H1 (cell line): ENCODE measurements around the gene TRIML2. TPM values are rescaled to one million over a fixed set of nuclear protein-coding genes. Genes with fewer than 3 reads are reported as not detected.

Experiments
- CTCF ChIA-PET: fragments of 300-600 bp; sonication (Branson Sonifier 250); formaldehyde crosslinking; loops from one replicate; lab custom pipeline; 2021; ENCODE audit not compliant: partially characterized antibody; lab: Charles Lee
- POLR2A ChIA-PET: fragments of 300-600 bp; sonication (Branson Sonifier 250); formaldehyde crosslinking; loops from one replicate; lab custom pipeline; 2021; ENCODE audit warnings: inconsistent platforms; ENCODE audit not compliant: partially characterized antibody; lab: Charles Lee
- DNase-seq, 2 experiments: peaks; one replicate each; pipeline versions ENCODE4 v3.0.0 to v3.0.0-alpha.2; 2010 to 2022; ENCODE audit warnings: low spot score in 2 of 2, low read depth in 1 of 2, mixed read lengths in 1 of 2
- FAIRE-seq: peaks from 2 replicates; lab custom pipeline; 2011; peaks lifted over from hg19 to GRCh38; lab: Jason Lieb, UNC
- H2AFZ ChIP-seq: 2 replicates; pipeline ENCODE4 v1.8.1; 2012; ENCODE audit warnings: low read length, inconsistent platforms
- H2AK5ac ChIP-seq: 2 replicates; pipeline ENCODE4 v1.6.1; 2013; ENCODE audit warnings: low read depth, low read length
- H2BK120ac ChIP-seq: replicated peaks from 2 replicates; pipeline ENCODE3; 2013; ENCODE audit warnings: low read depth, low read length, inconsistent platforms
- H2BK12ac ChIP-seq: 2 replicates; pipeline ENCODE4 v1.6.1; 2013; ENCODE audit warnings: low read depth, low read length
- H2BK15ac ChIP-seq: 2 replicates; pipeline ENCODE4 v1.6.1; 2013; ENCODE audit warnings: low read length
- H2BK20ac ChIP-seq: 2 replicates; pipeline ENCODE4 v1.6.1; 2013; ENCODE audit warnings: low read length
- H2BK5ac ChIP-seq: 2 replicates; pipeline ENCODE4 v1.6.1; 2013; ENCODE audit warnings: low read depth, low read length
- H3K14ac ChIP-seq: 2 replicates; pipeline ENCODE4 v1.6.1; 2013; ENCODE audit warnings: inconsistent platforms; ENCODE audit not compliant: insufficient read length
- H3K18ac ChIP-seq: 2 replicates; pipeline ENCODE4 v1.6.1; 2013; ENCODE audit warnings: low read length; ENCODE audit errors: extremely low read depth
- H3K23ac ChIP-seq: 2 replicates; pipeline ENCODE4 v1.6.1; 2013; ENCODE audit warnings: inconsistent platforms; ENCODE audit not compliant: insufficient read length
- H3K23me2 ChIP-seq: 2 replicates; pipeline ENCODE4 v1.6.1; 2013; ENCODE audit warnings: low read depth, low read length
- H3K27ac ChIP-seq: 2 replicates; pipeline ENCODE4 v1.6.1; 2011; ENCODE audit warnings: low read depth, low read length, inconsistent platforms
- H3K27me3 ChIP-seq, 4 experiments: replicated peaks in 1 of 4; 1 replicate in 1 of 4; 2 replicates in 3 of 4; pipeline versions ENCODE4 v1.6.1 to v1.8.1; 2011 to 2013; ENCODE audit warnings: low read length in 3 of 4, mild to moderate bottlenecking in 3 of 4, inconsistent platforms in 2 of 4, mixed read lengths in 2 of 4, moderate library complexity in 1 of 4; ENCODE audit not compliant: control insufficient read depth in 3 of 4, insufficient read depth in 3 of 4; ENCODE audit errors: extremely low read depth in 1 of 4
- H3K36me3 ChIP-seq, 4 experiments: 2 replicates each; pipeline versions ENCODE4 v1.6.1 to v1.8.1; 2011 to 2013; ENCODE audit warnings: mild to moderate bottlenecking in 4 of 4, low read length in 3 of 4, moderate library complexity in 2 of 4, control low read depth in 1 of 4, inconsistent platforms in 1 of 4; ENCODE audit not compliant: insufficient read depth in 4 of 4, control insufficient read depth in 2 of 4
- H3K4ac ChIP-seq: replicated peaks from 2 replicates; pipeline ENCODE3; 2013; ENCODE audit warnings: low read length, low read depth, mixed read lengths, inconsistent platforms; ENCODE audit not compliant: insufficient read length
- H3K4me1 ChIP-seq, 4 experiments: replicated peaks in 1 of 4; 1 replicate in 1 of 4; 2 replicates in 3 of 4; pipeline versions ENCODE4 v1.6.1 to v1.8.1; 2011 to 2013; ENCODE audit warnings: low read length in 3 of 4, inconsistent platforms in 2 of 4, mixed read lengths in 1 of 4; ENCODE audit not compliant: insufficient read depth in 4 of 4, control insufficient read depth in 3 of 4
- H3K4me2 ChIP-seq, 2 experiments: 2 replicates each; pipeline versions ENCODE4 v1.6.1 to v1.8.1; 2011 to 2013; ENCODE audit warnings: low read depth in 2 of 2, low read length in 2 of 2, control low read depth in 1 of 2, inconsistent platforms in 1 of 2, mild to moderate bottlenecking in 1 of 2; ENCODE audit not compliant: insufficient read depth in 1 of 2
- H3K4me3 ChIP-seq, 4 experiments: fragments of 200-600, 300-600 bp in 1 of 4; sonication (generic), shearing (Covaris generic), sonication (Bioruptor Twin) in 1 of 4; 2 replicates each; pipeline versions ENCODE4 v1.5.1 to v1.8.1; 2011 to 2016; ENCODE audit warnings: low read length in 4 of 4, low read depth in 3 of 4, control low read depth in 2 of 4, inconsistent platforms in 2 of 4, mild to moderate bottlenecking in 2 of 4, mixed read lengths in 1 of 4, moderate library complexity in 1 of 4; ENCODE audit not compliant: insufficient read depth in 2 of 4; ENCODE audit errors: extremely low read depth in 1 of 4
- H3K56ac ChIP-seq: replicated peaks from 2 replicates; pipeline ENCODE3; 2013; ENCODE audit warnings: low read depth, mild to moderate bottlenecking, mixed read lengths, low read length, inconsistent platforms; ENCODE audit not compliant: insufficient read length
- H3K79me1 ChIP-seq: 2 replicates; pipeline ENCODE4 v1.6.1; 2013; ENCODE audit warnings: low read depth, low read length, control low read depth
- H3K79me2 ChIP-seq, 2 experiments: 2 replicates each; pipeline versions ENCODE4 v1.6.1 to v1.8.1; 2012 to 2013; ENCODE audit warnings: low read length in 2 of 2, mild to moderate bottlenecking in 2 of 2, inconsistent platforms in 1 of 2; ENCODE audit not compliant: insufficient read depth in 2 of 2, control insufficient read depth in 1 of 2
- H3K9ac ChIP-seq, 4 experiments: replicated peaks in 1 of 4; 1 replicate in 1 of 4; 2 replicates in 3 of 4; pipeline versions ENCODE4 v1.6.1 to v1.8.1; 2011 to 2013; ENCODE audit warnings: low read depth in 3 of 4, low read length in 3 of 4, control low read depth in 2 of 4, mild to moderate bottlenecking in 2 of 4, moderate library complexity in 2 of 4, inconsistent platforms in 1 of 4; ENCODE audit errors: extremely low read depth in 1 of 4
- H3K9me3 ChIP-seq, 2 experiments: 2 replicates each; pipeline versions ENCODE4 v1.6.1 to v1.8.1; 2012 to 2013; ENCODE audit warnings: mild to moderate bottlenecking in 2 of 2, moderate library complexity in 2 of 2, control low read depth in 1 of 2, inconsistent platforms in 1 of 2, low read depth in 1 of 2, low read length in 1 of 2, mixed read lengths in 1 of 2; ENCODE audit not compliant: insufficient read depth in 2 of 2
- H4K20me1 ChIP-seq, 2 experiments: replicated peaks in 1 of 2; 2 replicates each; pipeline versions ENCODE3 to v1.8.1; 2011 to 2013; ENCODE audit warnings: inconsistent platforms in 2 of 2, low read length in 2 of 2, mild to moderate bottlenecking in 1 of 2; ENCODE audit not compliant: insufficient read depth in 2 of 2, control insufficient read depth in 1 of 2
- H4K5ac ChIP-seq: 2 replicates; pipeline ENCODE4 v1.6.1; 2013; ENCODE audit warnings: low read length, low read depth, mixed read lengths, inconsistent platforms; ENCODE audit not compliant: insufficient read length
- H4K8ac ChIP-seq: 2 replicates; pipeline ENCODE4 v1.8.0; 2013; ENCODE audit warnings: mild to moderate bottlenecking, moderate library complexity, low read length, inconsistent platforms; ENCODE audit not compliant: insufficient read depth; ENCODE audit errors: extremely low read depth
- H4K91ac ChIP-seq: replicated peaks from 2 replicates; pipeline ENCODE3; 2013; ENCODE audit warnings: low read length, mixed read lengths, inconsistent platforms; ENCODE audit not compliant: insufficient read length
- ATF3 ChIP-seq: IDR thresholded peaks from 2 replicates; pipeline ENCODE4 v1.6.1; 2011; ENCODE audit warnings: low read depth, mild to moderate bottlenecking, low read length; ENCODE audit not compliant: insufficient read depth
- BCL11A ChIP-seq, 2 experiments: IDR thresholded peaks; one replicate each; pipeline ENCODE4 v1.6.1; 2011; ENCODE audit warnings: low read depth in 2 of 2, low read length in 2 of 2, mild to moderate bottlenecking in 2 of 2
- BRCA1 ChIP-seq: IDR thresholded peaks from 2 replicates; pipeline ENCODE4 v1.6.1; 2012; ENCODE audit warnings: low read depth, low read length, improper control_type of control experiment
- CTBP2 ChIP-seq: IDR thresholded peaks from 2 replicates; pipeline ENCODE4 v1.7.0; 2011; ENCODE audit warnings: borderline replicate concordance, mild to moderate bottlenecking, moderate library complexity, mixed read lengths, low read length; ENCODE audit not compliant: insufficient read depth, insufficient read length
- CTCF ChIP-seq, 3 experiments: IDR thresholded peaks; 1 replicate in 2 of 3; 2 replicates in 1 of 3; pipeline versions ENCODE4 v1.5.1 to v1.6.1; 2011; ENCODE audit warnings: low read length in 3 of 3, mild to moderate bottlenecking in 3 of 3, inconsistent platforms in 2 of 3, low read depth in 1 of 3, moderate library complexity in 1 of 3; ENCODE audit not compliant: insufficient read depth in 1 of 3; ENCODE audit errors: control extremely low read depth in 1 of 3
- MAX ChIP-seq: IDR thresholded peaks from 2 replicates; pipeline ENCODE4 v1.6.1; 2012; ENCODE audit warnings: inconsistent platforms
- POLR2AphosphoS5 ChIP-seq: IDR thresholded peaks from 2 replicates; pipeline ENCODE4 v1.6.1; 2011; ENCODE audit warnings: low read depth, low read length
- RBBP5 ChIP-seq: IDR thresholded peaks from 2 replicates; pipeline ENCODE4 v1.7.1; 2012; ENCODE audit warnings: low read depth, mild to moderate bottlenecking, inconsistent platforms, low read length, moderate library complexity, borderline replicate concordance
- TAF1 ChIP-seq: IDR thresholded peaks from 2 replicates; pipeline ENCODE4 v1.6.1; 2011; ENCODE audit warnings: mild to moderate bottlenecking, low read depth, low read length
- WGBS, 2 experiments: shearing (Covaris generic) in 1 of 2; methylation state at CpG; one replicate each; pipeline versions ENCODE4 v1.1.6 to v1.1.7; 2013 to 2015; ENCODE audit warnings: low lambda C conversion rate in 2 of 2, mixed read lengths in 2 of 2, inconsistent platforms in 1 of 2, low coverage in 1 of 2, missing lambda C conversion rate in 1 of 2; ENCODE audit not compliant: insufficient replicate concordance in 2 of 2, insufficient coverage in 1 of 2, insufficient read length in 1 of 2; ENCODE audit errors: extremely low coverage in 1 of 2, missing lambda C conversion rate in 1 of 2; 5-methylcytosine and 5-hydroxymethylcytosine counted together
- polyA plus RNA-seq, 7 experiments: library from polyadenylated mRNA; depleted of rRNA in 3 of 7; stranded (reverse) in 5 of 7; unstranded in 2 of 7; fragments of >200 nt in 5 of 7; fragments of 200-250 nt in 2 of 7; gene quantifications; 1 replicate in 5 of 7; 2 replicates in 1 of 7; 4 replicates in 1 of 7; pipeline versions ENCODE4 v1.2.1 to v1.2.3, GENCODE V29; 2011 to 2013; ENCODE audit warnings: missing spikeins in 2 of 7, mixed read lengths in 2 of 7
- total RNA-seq: library from RNA; stranded (reverse); fragmentation: NEBNext Ultra II Directional; extraction: Animal tissue kit (Norgen Biotek cat#: 25700); gene quantifications from 2 replicates; pipeline ENCODE4 v1.2.1, GENCODE V29; 2021

The TRIML2 gene
- total and polyA plus RNA-seq, 2 of the 8 experiments (the other 6 are each of a cell fraction or from before 2014, with no cell fraction given) = 28.1 to 59.2 TPM

- peak overlapping the region; percentile 1 for H4K91ac ChIP-seq
- no peaks in the 10 kb centered on the region for H3K27me3 ChIP-seq
- POLR2A ChIA-PET = interaction anchor here (1.0 kb wide), 1 partner anchor 10 kb away, joined by 7 read pairs; no protein-coding TSS in a partner anchor
- DNase-seq (no peak), FAIRE-seq (no peak)
- H3K23ac ChIP-seq = no peak overlapping the region
- H3K4me3 ChIP-seq = no peak overlapping the region
- CTCF ChIA-PET = no interaction called here
- H3K36me3 ChIP-seq = no peaks in the 10 kb centered on the region
- H4K20me1 ChIP-seq = no peaks in the 10 kb centered on the region
- H3K56ac ChIP-seq = no peak overlapping the region
- H2BK15ac ChIP-seq = no peak overlapping the region
- H3K9ac ChIP-seq = no peak overlapping the region
- H3K18ac ChIP-seq = peak overlapping the region; percentile 2; the same call in 1 of the 2 replicates
- H3K4me1 ChIP-seq = peaks cover 2 to 13% (median 8%) of the 10 kb centered on the region in 4 experiments
- no peak overlapping the region for H2BK12ac ChIP-seq
- H3K9me3 ChIP-seq = no peaks in the 10 kb centered on the region
- peak overlapping the region; percentile 2; the same call in 1 of the 2 replicates for H2AFZ ChIP-seq
- no peak overlapping the region for H4K5ac ChIP-seq
- H2AK5ac ChIP-seq = no peak overlapping the region
- H3K14ac ChIP-seq = no peak overlapping the region
- no peak overlapping the region for H3K27ac ChIP-seq
- WGBS, 2 experiments = 87% methylated on average over 16 of the region's 16 CpGs; no CpG with 5 or more reads in 1 of the 2 experiments
- H3K23me2 ChIP-seq = no peaks in the 10 kb centered on the region
- no peak overlapping the region for H3K4ac ChIP-seq
- H2BK20ac ChIP-seq = no peak overlapping the region; the same call in 1 of the 2 replicates
- no peaks in the 10 kb centered on the region for H3K79me2 ChIP-seq
- H2BK5ac ChIP-seq = peak overlapping the region; percentile 0; the same call in 1 of the 2 replicates
- H3K4me2 ChIP-seq = no peak overlapping the region
- H4K8ac ChIP-seq = no peak overlapping the region
- H3K79me1 ChIP-seq = no peaks in the 10 kb centered on the region
- no peak overlapping the region for H2BK120ac ChIP-seq
- TF ChIP-seq POLR2AphosphoS5 (no peak), CTBP2 (no peak), ATF3 (no peak), BCL11A (IDR thresholded peaks at IDR 0.05; ENCODE audit: low read depth in 2 of 2, low read length in 2 of 2) (no peak), TAF1 (no peak), CTCF (IDR thresholded peaks at IDR 0.05; ENCODE audit: control extremely low read depth in 1 of 3, insufficient read depth in 1 of 3, low read depth in 1 of 3, low read length in 3 of 3) (no peak), MAX (no peak), BRCA1 (no peak), RBBP5 (no peak)
Measured at GRCh38 chr4:188117631-188118324, 8.4 kb upstream of the TRIML2 start.
